GM19193 (cell line): ENCODE data around the gene CHAC1.

Experiments
- POLR2A ChIP-seq: IDR thresholded peaks from 4 replicates; pipeline ENCODE4 v1.6.1; 2011; ENCODE audit not compliant: insufficient read depth, insufficient read length; ENCODE audit errors: extremely low read depth

Gene CHAC1

DNA sequence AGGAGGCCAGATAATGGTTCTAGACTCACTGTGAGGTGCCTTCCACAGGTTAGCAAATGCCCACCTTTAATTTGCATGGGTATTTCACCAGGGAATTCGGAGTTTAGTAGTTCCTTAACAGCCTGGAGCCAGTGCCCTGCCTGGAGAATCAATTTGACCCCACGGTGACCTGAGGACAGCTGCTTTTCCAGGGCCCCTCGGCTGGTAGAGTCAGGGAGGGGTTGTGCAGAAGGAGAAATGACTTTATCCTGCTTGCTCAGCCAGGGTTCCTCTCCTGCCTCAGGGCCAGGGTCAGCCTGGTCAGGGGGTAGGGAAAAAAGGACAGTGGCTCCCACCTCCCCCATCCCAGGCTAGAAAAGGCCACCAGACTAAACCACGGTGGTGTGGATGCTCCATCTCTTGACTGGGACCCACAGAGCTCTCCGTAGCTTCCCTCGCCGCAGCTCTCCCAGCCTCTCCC, 12.2 kb upstream of the CHAC1 start:
- TF ChIP-seq POLR2A: no peak

DNA sequence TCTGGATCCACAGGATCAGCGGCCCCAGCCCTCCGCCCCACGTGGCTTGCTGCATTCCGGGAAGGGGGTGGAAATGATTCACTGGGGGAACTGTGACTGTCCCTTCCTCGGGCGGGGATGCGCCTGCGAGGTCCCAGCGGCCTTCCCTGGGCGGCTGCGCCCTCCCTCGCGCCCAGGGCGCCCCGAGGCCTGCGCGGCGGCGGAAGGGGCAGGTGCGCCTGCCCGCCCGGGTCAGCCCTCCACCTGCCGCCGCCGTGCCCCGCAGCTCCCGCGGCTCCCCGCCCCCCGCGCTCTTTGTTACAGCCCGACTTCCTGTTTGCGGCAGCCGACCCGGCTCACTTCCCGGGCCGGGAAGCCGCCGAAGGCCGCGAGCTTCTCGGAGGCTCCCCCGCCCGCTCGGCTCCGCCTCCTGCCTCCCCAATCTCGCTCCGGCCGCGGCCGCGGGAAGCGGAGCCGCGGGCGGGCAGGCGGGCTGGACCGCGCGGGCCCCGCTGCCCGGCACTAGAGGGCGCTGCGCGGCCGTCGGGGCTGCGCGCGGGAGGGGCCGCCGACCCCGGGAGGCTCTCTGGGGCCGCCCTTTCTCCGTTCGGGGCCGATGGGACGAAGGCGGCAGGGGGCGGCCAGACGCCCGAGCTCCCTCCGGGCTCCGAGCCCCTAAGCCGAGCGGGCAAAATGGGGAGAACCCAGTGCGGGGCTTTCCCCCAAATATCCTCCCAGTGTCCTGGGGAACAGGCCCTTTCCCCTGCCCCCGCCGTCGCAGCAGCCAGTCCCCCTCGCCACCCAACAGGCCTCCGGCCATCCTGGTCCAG, 11.5 kb upstream of the CHAC1 start:
- peak; percentile 66 for TF ChIP-seq POLR2A

DNA sequence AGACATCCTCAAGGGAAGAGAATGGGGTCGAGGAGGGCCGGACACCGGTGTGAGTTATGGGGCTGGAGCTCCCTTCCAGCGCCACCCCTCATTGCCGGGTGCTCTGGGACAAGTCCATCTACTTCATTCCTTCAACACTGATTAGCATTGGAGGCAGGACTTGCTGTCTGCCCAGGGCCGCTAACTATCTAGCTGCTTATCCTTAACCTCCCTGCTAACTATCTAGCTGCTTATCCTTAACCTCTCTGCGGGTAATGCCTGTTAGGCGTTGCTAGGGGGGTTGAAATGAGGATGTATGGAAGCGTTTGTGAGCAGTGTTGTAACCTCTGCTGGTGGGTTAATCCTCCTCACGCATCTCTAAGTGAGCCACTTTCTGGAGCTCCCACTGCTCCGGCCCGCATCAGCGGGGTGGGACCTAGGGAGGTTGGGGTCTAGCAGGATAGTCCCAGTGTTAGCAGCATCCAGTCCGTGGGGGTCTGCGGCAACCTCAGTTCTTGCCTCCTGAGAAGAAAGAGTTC, 10.9 kb upstream of the CHAC1 start:
- no peak for TF ChIP-seq POLR2A

DNA sequence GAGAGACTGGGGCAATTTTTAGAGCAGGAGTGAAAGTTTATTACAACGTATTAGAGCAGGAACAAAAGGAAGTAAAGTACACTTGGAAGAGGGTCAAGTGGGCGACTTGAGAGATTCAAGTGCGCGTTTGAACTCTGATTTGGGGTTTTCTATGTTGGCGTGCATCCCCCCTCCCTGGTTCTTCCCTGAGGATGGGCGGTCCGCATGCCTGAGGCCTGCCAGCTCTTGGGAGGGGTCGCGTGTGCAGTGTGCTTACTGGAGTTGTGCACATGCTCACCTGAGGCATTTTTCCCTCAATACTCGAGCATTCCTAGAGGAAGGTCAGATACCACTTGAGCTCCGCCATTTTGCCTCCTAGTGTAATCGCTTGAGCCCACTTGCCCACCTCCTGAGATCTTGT, 10.4 kb upstream of the CHAC1 start:
- no peak for TF ChIP-seq POLR2A

DNA sequence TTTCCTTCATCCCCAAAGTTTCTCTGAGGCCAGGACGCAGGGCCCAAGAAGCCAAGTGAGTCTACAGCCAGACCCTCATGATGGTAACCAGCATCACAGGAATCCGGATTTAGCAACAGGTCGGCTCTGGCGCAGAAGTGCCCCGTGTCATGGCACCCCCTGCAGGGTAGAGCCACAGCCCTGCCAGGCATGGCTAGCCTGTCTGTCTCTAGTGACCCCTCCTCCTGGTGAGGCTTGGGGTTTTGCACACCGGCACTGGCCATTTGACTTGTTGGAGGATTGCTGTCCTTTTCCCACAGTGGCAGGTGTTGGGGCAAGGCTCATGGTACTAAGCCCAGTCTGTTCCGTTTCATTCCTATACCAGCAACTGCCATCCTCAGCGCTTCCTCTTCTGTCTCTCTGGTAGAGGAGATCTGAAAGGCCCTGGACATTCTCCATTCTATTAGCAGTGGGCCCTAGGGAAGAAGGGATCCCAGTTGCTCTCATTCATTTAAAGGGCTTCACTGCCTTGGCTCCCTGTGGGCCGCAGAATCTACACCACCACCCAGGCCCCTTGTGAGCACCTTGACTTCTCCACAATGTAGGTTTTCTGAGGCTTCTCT, 9.4 kb upstream of the CHAC1 start:
- no peak for TF ChIP-seq POLR2A

DNA sequence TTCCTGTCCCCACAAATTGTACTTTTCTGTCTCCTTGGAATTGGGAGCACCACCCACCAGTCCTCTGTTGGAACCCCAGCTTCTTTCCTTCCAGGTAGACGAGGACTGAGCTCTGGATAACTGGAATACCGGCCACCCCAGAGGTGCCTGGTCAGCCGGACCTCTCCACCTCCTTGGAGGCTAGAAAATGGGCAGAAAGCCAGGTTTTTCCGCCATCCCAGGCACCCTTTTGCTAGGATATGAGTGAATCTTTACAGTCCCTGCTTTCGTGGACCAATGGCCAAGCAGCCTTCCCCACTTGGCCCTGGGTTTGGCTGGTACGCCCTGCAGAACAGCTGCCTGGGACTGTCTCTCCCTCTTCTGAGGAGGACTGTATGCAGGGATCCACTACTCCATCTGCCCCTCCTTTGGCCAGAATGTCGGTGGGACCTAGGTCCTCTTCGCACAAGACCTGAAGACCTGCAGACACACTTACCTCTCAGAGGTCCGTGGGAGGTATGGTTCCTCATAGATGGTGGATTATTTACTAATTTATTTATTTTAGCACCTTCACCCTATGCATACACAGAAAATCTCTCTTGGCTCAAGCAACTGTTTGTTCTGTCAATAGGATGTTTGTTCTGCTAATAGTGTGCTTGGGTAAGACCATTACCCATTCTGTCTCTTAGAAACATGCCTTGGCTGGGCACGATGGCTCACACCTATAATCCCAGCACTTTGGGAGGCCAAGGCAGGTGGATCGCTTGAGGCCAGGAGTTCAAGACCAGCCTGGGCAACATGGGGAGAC, 8.6 kb upstream of the CHAC1 start:
- TF ChIP-seq POLR2A: no peak

DNA sequence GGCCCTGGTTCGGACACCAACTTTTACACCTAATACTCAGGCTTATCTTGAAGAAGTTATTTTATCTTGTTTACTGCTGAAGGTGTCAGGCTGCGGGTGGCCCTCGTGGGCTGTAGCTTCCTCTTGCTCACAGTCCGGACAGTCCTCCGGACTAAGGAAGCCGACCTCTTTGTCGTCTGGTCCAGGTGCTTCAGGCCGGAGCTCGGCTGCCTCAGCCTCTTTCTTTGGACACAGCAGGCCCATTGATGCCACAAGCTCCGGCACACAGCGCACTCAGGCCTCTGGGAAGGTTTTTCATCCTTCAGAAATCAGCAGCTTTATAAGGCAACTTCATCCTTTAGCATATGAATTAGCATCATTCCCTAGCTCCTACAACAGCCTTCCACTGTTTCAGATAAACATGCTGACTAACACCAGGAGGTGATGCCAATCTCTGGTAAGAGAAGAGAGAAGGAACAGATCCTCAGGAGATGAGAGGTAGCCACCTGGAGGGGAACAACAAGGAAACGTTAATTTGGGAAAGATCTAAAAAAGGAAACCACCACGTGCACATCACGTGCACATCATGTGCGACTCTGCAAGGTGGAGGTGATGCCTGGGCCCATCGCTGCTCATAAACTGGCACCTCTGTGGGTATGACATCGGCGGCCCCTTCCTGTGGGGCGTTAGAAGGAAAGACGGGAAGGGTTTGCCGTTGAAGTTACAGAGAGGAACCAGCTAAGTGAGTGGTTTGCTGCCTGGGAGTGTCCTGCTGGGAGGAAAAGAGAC, 4.4 kb upstream of the CHAC1 start:
- no peak for TF ChIP-seq POLR2A

DNA sequence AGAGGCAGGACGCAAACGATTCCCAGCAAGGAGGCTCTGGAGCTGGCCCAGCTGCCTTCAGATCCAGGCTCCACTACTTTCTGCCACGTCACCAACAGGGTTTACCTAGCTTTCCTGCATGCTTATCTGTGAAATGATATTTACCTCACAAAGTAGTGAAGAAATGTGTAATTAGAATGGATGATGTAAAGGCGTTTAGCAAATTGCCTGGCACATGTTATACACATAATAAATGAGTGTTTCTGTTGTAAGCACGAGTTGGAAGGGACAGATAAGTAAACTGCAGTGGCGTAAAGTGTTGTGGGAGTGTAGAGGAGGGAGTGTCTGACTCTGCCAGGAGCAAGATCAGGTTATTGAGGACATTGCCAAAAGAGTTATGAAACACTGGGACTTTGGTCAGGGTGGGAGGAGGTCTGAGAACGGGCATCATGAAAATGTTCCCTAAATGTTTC, 3.5 kb upstream of the CHAC1 start:
- no peak for TF ChIP-seq POLR2A

DNA sequence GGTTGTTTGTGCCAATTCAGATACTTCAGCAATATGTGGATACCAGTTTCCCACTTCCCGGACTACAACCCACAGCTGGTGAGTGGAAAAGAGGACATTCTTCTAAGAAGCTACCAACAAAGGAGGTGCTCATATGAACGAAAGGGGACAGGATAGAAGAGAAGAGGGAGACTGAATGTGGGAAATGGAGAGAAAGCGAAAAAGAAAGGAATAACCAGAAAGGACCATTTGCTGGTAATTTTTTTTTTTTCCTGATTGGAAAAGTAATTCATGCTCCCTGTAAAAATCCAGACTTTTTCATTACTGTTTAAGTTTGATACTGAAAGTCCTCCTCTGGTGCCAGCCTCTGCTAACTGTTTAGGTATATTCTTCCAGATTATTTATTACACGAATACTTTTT, 1.5 kb upstream of the CHAC1 start:
- no peak for TF ChIP-seq POLR2A

DNA sequence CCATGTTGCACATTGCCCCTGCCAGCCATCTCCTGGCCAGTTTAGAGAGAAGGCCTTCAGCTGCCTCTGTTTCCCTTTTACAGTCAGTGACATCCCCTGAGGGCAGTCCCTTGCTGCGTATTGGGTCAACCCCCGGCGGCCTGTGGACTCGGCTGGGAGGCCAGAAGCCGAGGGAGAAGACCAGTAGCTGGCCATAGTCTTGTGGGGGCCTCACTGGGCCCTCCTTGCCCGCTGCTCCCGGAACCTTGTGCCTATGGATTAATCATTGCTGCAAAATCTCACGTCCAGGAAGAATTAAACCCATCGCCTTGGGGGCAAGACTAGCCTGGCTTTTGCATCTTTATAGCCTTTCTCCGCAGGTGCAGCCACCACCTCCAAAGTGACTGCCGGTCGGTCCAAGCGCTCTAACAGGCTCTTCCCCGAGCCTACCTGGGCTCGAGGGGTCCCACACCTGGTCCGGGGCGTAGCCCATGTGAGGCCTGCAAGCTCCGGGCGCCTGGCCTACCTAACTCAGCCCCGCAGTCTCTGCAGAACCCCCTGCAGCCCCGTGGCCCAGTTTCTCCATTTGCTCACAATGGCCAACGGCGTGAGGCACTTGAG, 870 bp upstream of the CHAC1 start:
- no peak for TF ChIP-seq POLR2A

DNA sequence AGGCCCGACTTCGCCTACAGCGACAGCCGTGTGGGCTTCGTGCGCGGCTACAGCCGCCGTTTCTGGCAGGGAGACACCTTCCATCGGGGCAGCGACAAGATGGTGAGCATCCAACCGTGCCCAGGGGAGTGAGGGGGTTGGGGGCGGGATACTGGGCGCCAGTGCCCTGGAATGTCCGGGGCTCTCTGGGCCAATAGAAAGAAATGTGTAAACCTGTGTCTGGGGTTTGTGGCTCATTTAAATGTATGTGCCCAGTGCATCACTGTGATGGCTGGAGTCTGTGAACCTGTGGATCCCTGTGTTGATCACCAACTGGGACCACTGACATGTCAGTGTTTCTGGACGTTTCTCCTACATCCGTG, 423 bp downstream of the CHAC1 start:
- TF ChIP-seq POLR2A: no peak

DNA sequence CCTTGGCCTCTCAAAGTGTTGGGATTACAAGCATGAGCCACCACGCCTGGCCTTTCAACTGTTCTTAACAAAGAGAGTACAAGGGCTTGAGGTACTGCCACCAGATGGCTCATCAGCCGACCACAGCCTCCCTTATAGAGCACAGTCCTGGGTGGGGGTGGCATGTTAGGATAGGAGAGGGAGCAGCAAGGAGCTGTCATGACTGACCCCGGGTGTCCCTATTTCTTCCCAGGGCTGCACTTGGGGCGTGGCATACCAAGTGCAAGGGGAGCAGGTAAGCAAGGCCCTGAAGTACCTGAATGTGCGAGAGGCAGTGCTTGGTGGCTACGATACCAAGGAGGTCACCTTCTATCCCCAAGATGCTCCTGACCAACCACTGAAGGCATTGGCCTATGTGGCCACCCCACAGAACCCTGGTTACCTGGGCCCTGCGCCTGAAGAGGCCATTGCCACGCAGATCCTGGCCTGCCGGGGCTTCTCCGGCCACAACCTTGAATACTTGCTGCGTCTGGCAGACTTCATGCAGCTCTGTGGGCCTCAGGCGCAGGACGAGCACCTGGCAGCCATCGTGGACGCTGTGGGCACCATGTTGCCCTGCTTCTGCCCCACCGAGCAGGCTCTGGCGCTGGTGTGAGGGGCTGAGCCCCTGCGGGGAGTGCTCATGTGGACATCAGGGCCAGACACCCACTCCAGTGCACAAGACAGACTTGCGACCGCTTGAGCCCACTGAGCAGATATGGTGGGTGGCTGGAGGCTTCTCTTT, 2.1 kb downstream of the CHAC1 start:
- no peak for TF ChIP-seq POLR2A

DNA sequence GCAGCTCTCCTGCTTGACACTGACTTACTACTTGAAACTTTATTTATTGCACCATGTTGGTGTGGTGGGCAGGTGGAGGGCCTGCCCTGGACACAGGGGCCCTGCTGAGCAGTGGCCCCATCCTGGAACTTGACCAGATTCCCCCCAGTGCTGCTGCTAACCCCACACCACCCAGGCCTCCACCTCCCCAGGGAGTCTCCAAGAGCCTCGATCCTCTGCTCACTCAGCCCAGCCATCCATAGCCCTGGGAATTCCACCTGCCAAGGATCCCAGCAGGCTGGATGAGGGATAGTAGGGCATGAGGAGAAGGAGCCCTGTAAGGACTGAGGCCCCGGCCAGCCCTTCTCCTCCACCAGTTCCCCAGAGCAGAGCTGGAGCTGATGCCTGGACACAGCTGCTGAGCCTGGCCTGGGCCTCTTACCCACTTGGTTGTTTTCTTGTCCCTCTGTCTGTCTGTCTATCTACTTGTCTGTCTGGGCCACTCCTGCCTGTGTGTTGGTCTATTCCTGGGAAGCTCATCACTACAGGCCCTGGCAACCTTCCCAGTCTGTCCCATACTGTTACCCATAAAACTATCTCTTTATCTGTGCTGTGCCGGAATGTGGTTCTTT, 2.8 kb downstream of the CHAC1 start:
- TF ChIP-seq POLR2A: no peak
